IMR-90 (cell line): ENCODE measurements around the gene RNF224. TPM values are rescaled to one million over a fixed set of nuclear protein-coding genes. Genes with fewer than 3 reads are reported as not detected.

ENCODE experiments used
- ATAC-seq: fragments of 200-7000 bp; cut with Tn5 transposase; 2 replicates; pipeline ENCODE4 v1.9.1; 2020; ENCODE audit warnings: low read depth, mild to moderate bottlenecking, moderate library complexity
- BruUV-seq: library from RNA; stranded (reverse); fragments of 400-500 nt; replicated peaks from 2 replicates; lab custom pipeline; 2021; lab: Mats Ljungman, UMichigan
- CTCF ChIA-PET: fragments of 300-600 bp; formaldehyde crosslinking; extraction: SDS; loops from one replicate; lab custom pipeline; 2021; ENCODE audit warnings: antibody characterized with exemption; lab: Yijun Ruan, JAX
- POLR2A ChIA-PET: fragments of 300-600 bp; sonication (Branson Sonifier 250); formaldehyde crosslinking; loops from one replicate; lab custom pipeline; 2022; ENCODE audit warnings: antibody characterized with exemption; ENCODE audit not compliant: unreplicated experiment; lab: Charles Lee
- DNase-seq: peaks from one replicate; pipeline ENCODE4 v3.0.0; 2013
- H2AFZ ChIP-seq: replicated peaks from 2 replicates; pipeline ENCODE3; 2013; ENCODE audit warnings: low read length, mild to moderate bottlenecking; ENCODE audit not compliant: poor library complexity
- H2AK5ac ChIP-seq: 2 replicates; pipeline ENCODE4 v1.6.1; 2013; ENCODE audit warnings: low read depth, low read length, inconsistent platforms
- H2AK9ac ChIP-seq: replicated peaks from 2 replicates; pipeline ENCODE3; 2013; ENCODE audit warnings: mild to moderate bottlenecking, low read depth, low read length, moderate library complexity; ENCODE audit not compliant: poor library complexity
- H2BK120ac ChIP-seq: 2 replicates; pipeline ENCODE4 v1.6.1; 2013; ENCODE audit warnings: low read depth, low read length, inconsistent platforms
- H2BK15ac ChIP-seq: 3 replicates; pipeline ENCODE4 v1.6.1; 2013; ENCODE audit warnings: low read depth, low read length, inconsistent platforms
- H2BK20ac ChIP-seq: 2 replicates; pipeline ENCODE4 v1.6.1; 2013; ENCODE audit warnings: low read depth, mild to moderate bottlenecking, inconsistent platforms, low read length, moderate library complexity
- H2BK5ac ChIP-seq: 2 replicates; pipeline ENCODE4 v1.6.1; 2013; ENCODE audit warnings: mild to moderate bottlenecking, low read depth, low read length, inconsistent platforms; ENCODE audit not compliant: poor library complexity, severe bottlenecking
- H3K14ac ChIP-seq: replicated peaks from 2 replicates; pipeline ENCODE4 v1.6.1; 2013; ENCODE audit warnings: low read depth, low read length, inconsistent platforms
- H3K18ac ChIP-seq: 2 replicates; pipeline ENCODE4 v1.6.1; 2013; ENCODE audit warnings: low read depth, low read length, control low read depth
- H3K23ac ChIP-seq: 2 replicates; pipeline ENCODE4 v1.6.1; 2013; ENCODE audit warnings: low read depth, low read length, inconsistent platforms
- H3K27ac ChIP-seq: 2 replicates; pipeline ENCODE4 v1.5.1; 2013; ENCODE audit warnings: mild to moderate bottlenecking, control low read depth, low read length; ENCODE audit not compliant: insufficient read depth
- H3K27me3 ChIP-seq: 2 replicates; pipeline ENCODE4 v1.6.1; 2013; ENCODE audit warnings: low read length; ENCODE audit not compliant: control insufficient read depth, insufficient read depth
- H3K36me3 ChIP-seq: 2 replicates; pipeline ENCODE4 v1.6.1; 2013; ENCODE audit warnings: low read length, mixed read lengths; ENCODE audit not compliant: control insufficient read depth, insufficient read depth
- H3K4ac ChIP-seq: 2 replicates; pipeline ENCODE4 v1.6.1; 2013; ENCODE audit warnings: low read depth, low read length, inconsistent platforms
- H3K4me1 ChIP-seq: 2 replicates; pipeline ENCODE4 v1.6.1; 2013; ENCODE audit warnings: low read length, mixed read lengths; ENCODE audit not compliant: control insufficient read depth, insufficient read depth
- H3K4me2 ChIP-seq: 2 replicates; pipeline ENCODE4 v1.6.1; 2013; ENCODE audit warnings: low read depth, mild to moderate bottlenecking, control low read depth, low read length, moderate library complexity
- H3K4me3 ChIP-seq: 2 replicates; pipeline ENCODE4 v1.5.1; 2013; ENCODE audit warnings: low read depth, mild to moderate bottlenecking, control low read depth, low read length, moderate library complexity; ENCODE audit not compliant: insufficient read depth
- H3K56ac ChIP-seq: 2 replicates; pipeline ENCODE4 v1.6.1; 2013; ENCODE audit warnings: low read length, inconsistent platforms; ENCODE audit not compliant: insufficient read depth; ENCODE audit errors: extremely low read depth
- H3K79me1 ChIP-seq, 2 experiments: 2 replicates each; pipeline ENCODE4 v1.6.1; 2013; ENCODE audit warnings: low read length in 2 of 2, inconsistent platforms in 1 of 2, low read depth in 1 of 2
- H3K9ac ChIP-seq: 2 replicates; pipeline ENCODE4 v1.6.1; 2013; ENCODE audit warnings: low read depth, low read length, control low read depth
- H3K9me1 ChIP-seq: 2 replicates; pipeline ENCODE4 v1.6.1; 2013; ENCODE audit warnings: low read length, inconsistent platforms; ENCODE audit not compliant: insufficient read depth
- H3K9me3 ChIP-seq: 2 replicates; pipeline ENCODE4 v1.6.1; 2013; ENCODE audit warnings: low read length; ENCODE audit not compliant: control insufficient read depth, insufficient read depth
- H4K20me1 ChIP-seq: 2 replicates; pipeline ENCODE4 v1.6.1; 2013; ENCODE audit warnings: low read length, inconsistent platforms; ENCODE audit not compliant: insufficient read depth
- H4K5ac ChIP-seq: 2 replicates; pipeline ENCODE4 v1.6.1; 2013; ENCODE audit warnings: mild to moderate bottlenecking, low read depth, low read length, control low read depth
- H4K8ac ChIP-seq, 2 experiments: 2 replicates each; pipeline ENCODE4 v1.6.1; 2013; ENCODE audit warnings: low read depth in 2 of 2, low read length in 2 of 2, control low read depth in 1 of 2, inconsistent platforms in 1 of 2
- H4K91ac ChIP-seq: 2 replicates; pipeline ENCODE4 v1.6.1; 2013; ENCODE audit warnings: low read depth, low read length, inconsistent platforms; ENCODE audit not compliant: insufficient read depth
- CEBPB ChIP-seq: IDR thresholded peaks from 2 replicates; pipeline ENCODE4 v1.6.1; 2012; ENCODE audit warnings: low read depth, low read length, improper control_type of control experiment
- MAFK ChIP-seq: IDR thresholded peaks from 2 replicates; pipeline ENCODE4 v1.6.1; 2012; ENCODE audit warnings: low read depth, low read length, improper control_type of control experiment
- NFE2L2 ChIP-seq: fragments of 150-350 bp; IDR thresholded peaks from 2 replicates; pipeline ENCODE4 v1.6.1; 2016; ENCODE audit warnings: low read depth, mild to moderate bottlenecking, low read length
- RAD21 ChIP-seq: IDR thresholded peaks from 2 replicates; pipeline ENCODE4 v1.6.1; 2012; ENCODE audit warnings: low read length, improper control_type of control experiment
- RCOR1 ChIP-seq: IDR thresholded peaks from 2 replicates; pipeline ENCODE4 v1.6.1; 2012; ENCODE audit warnings: mild to moderate bottlenecking, low read length, improper control_type of control experiment; ENCODE audit not compliant: insufficient replicate concordance
- SMC3 ChIP-seq: fragments of 150-350 bp; IDR thresholded peaks from 2 replicates; pipeline ENCODE4 v1.6.1; 2016; ENCODE audit warnings: low read depth, mild to moderate bottlenecking, antibody characterized with exemption, low read length, moderate library complexity
- WGBS, 2 experiments: methylation state at CpG; one replicate each; pipeline versions ENCODE4 v1.1.5 to v1.1.7; 2013; ENCODE audit warnings: missing lambda C conversion rate in 2 of 2; ENCODE audit not compliant: insufficient read length in 1 of 2; ENCODE audit errors: extremely low coverage in 2 of 2; 5-methylcytosine and 5-hydroxymethylcytosine counted together
- dilution Hi-C: fragments of 300-500 bp; cut with HindIII; formaldehyde crosslinking; loops from one replicate; pipeline ENCODE4 v1.14.3; 2018; ENCODE audit warnings: low sequenced_read_pairs; ENCODE audit not compliant: unreplicated experiment
- in situ Hi-C: fragments of 300-500 bp; cut with MboI; formaldehyde crosslinking; loops from 3 replicates; pipeline ENCODE4 v1.14.3; 2019; ENCODE audit warnings: low sequenced_read_pairs, inconsistent platforms, mixed read lengths
- intact Hi-C: fragments of 100-400 bp; cut with micrococcal nuclease; formaldehyde crosslinking; loops from 2 replicates; pipeline ENCODE4 v1.10.0; 2022
- polyA plus RNA-seq, 3 experiments: library from polyadenylated mRNA; depleted of rRNA; stranded (reverse); fragments of >200 nt; gene quantifications; 2 replicates each; pipeline ENCODE4 v1.2.3, GENCODE V29; 2012; ENCODE audit warnings: low replicate concordance in 1 of 3
- total RNA-seq: library from RNA; depleted of rRNA; stranded (reverse); fragments of >200 nt; gene quantifications from 2 replicates; pipeline ENCODE4 v1.2.3, GENCODE V29; 2012

The RNF224 gene
- total and polyA plus RNA-seq, 2 of the 4 experiments (the other 2 are of a cell fraction) = not detected

- no peak overlapping the region for H2AK5ac ChIP-seq
- H4K8ac ChIP-seq = no peak overlapping the region
- no TSS peak for BruUV-seq
- intact Hi-C loops (no loop called here), dilution Hi-C loops (no loop called here), in situ Hi-C loops (no loop called here)
- no peak overlapping the region for H2BK20ac ChIP-seq
- 0 out of 2 replicates have a peak, but pooled peaks cover 2% of the 10 kb centered on the region for H3K9me1 ChIP-seq
- CTCF ChIA-PET = no interaction called here
- H3K27ac ChIP-seq = no peak overlapping the region
- 93% methylated on average over 17 of the region's 20 CpGs; no CpG with 5 or more reads in 1 of the 2 experiments for WGBS, 2 experiments
- POLR2A ChIA-PET = no interaction called here
- H3K9me3 ChIP-seq = no peaks in the 10 kb centered on the region
- no peaks in the 10 kb centered on the region; the same call in 1 of the 2 replicates for H3K4me1 ChIP-seq
- TF ChIP-seq SMC3 = no peak
- TF ChIP-seq RCOR1 = no peak
- no peak for TF ChIP-seq NFE2L2
- TF ChIP-seq MAFK = no peak
- no peak for TF ChIP-seq CEBPB
- TF ChIP-seq RAD21 = no peak
- H4K5ac ChIP-seq = no peak overlapping the region
- H4K20me1 ChIP-seq = no peaks in the 10 kb centered on the region; the same call in 1 of the 2 replicates
- peaks cover 0 to 2% of the 10 kb centered on the region in 2 experiments; a peak in 1 of 4 replicates for H3K79me1 ChIP-seq
- no peak overlapping the region for H3K18ac ChIP-seq
- no peak overlapping the region for H2BK5ac ChIP-seq
- peaks cover 67% of the 10 kb centered on the region for H3K36me3 ChIP-seq
- H2BK15ac ChIP-seq = no peak overlapping the region
- H2AK9ac ChIP-seq = no peak overlapping the region
- no peak overlapping the region for H3K4me2 ChIP-seq
- H3K14ac ChIP-seq = no peak overlapping the region
- DNase-seq (no peak), ATAC-seq (no peak)
- H3K9ac ChIP-seq = no peak overlapping the region
- H3K56ac ChIP-seq = no peak overlapping the region
- no peak overlapping the region for H4K91ac ChIP-seq
- H3K4ac ChIP-seq = no peak overlapping the region
- H2AFZ ChIP-seq = no peak overlapping the region
- no peak overlapping the region for H2BK120ac ChIP-seq
- H3K4me3 ChIP-seq = no peak overlapping the region
- no peaks in the 10 kb centered on the region for H3K27me3 ChIP-seq
- H3K23ac ChIP-seq = no peak overlapping the region
These were observed 46.8 kb upstream of the RNF224 start for GRCh38 chr9:137180491-137180890.
